Suprapubic skin (tissue), 4 donors: ENCODE results near the gene SASH1. TPM values are rescaled to one million over a fixed set of nuclear protein-coding genes. Genes with fewer than 3 reads are reported as not detected.
A peak's percentile ranks its signal among the peaks of the same experiment; 100 is the strongest.

Experiments
- DNase-seq, 2 donors: peaks; one replicate each; pipeline ENCODE4 v3.0.0-alpha.2; 2019; ENCODE audit warnings: low spot score in 2 of 2
- H3K27ac ChIP-seq: fragments of 200-600 bp; sonication (generic); one replicate; pipeline ENCODE4 v1.5.1; 2019
- H3K27me3 ChIP-seq: fragments of 200-600 bp; sonication (generic); one replicate; pipeline ENCODE4 v1.5.1; 2019
- H3K36me3 ChIP-seq: fragments of 200-600 bp; sonication (generic); one replicate; pipeline ENCODE4 v1.5.1; 2019
- H3K4me1 ChIP-seq: fragments of 200-600 bp; sonication (generic); one replicate; pipeline ENCODE4 v1.5.1; 2019
- H3K4me3 ChIP-seq: fragments of 200-600 bp; sonication (generic); one replicate; pipeline ENCODE4 v1.5.1; 2019; ENCODE audit warnings: mild to moderate bottlenecking
- H3K9me3 ChIP-seq: fragments of 200-600 bp; sonication (generic); one replicate; pipeline ENCODE4 v1.5.1; 2019
- CTCF ChIP-seq, 2 donors: fragments of 200-600 bp in 1 of 2; fragments of 450-650 bp in 1 of 2; sonication (generic) in 1 of 2; IDR thresholded peaks; one replicate each; pipeline ENCODE4 v1.5.1; 2016 to 2019; ENCODE audit warnings: antibody characterized with exemption in 2 of 2, mild to moderate bottlenecking in 1 of 2, moderate library complexity in 1 of 2
- EP300 ChIP-seq: sonication (generic); formaldehyde crosslinking; IDR thresholded peaks from one replicate; pipeline ENCODE4 v1.6.1; 2017; ENCODE audit warnings: antibody characterized with exemption
- POLR2A ChIP-seq, 2 donors: fragments of 450-650 bp; IDR thresholded peaks; one replicate each; pipeline ENCODE4 v1.6.1; 2017; ENCODE audit warnings: antibody characterized with exemption in 2 of 2, mild to moderate bottlenecking in 2 of 2, moderate library complexity in 2 of 2
- POLR2AphosphoS5 ChIP-seq, 3 donors: sonication (generic); formaldehyde crosslinking; IDR thresholded peaks; one replicate each; pipeline ENCODE4 v1.6.1; 2017; ENCODE audit warnings: antibody characterized with exemption in 3 of 3
- WGBS: methylation state at CpG from one replicate; pipeline ENCODE4 v1.1.5; 2018; 5-methylcytosine and 5-hydroxymethylcytosine counted together
- total RNA-seq, 4 donors: library from RNA; depleted of rRNA; stranded (reverse); fragments of >200 nt; gene quantifications; one replicate each; pipeline ENCODE4 v1.1.0, GENCODE V29; 2016

Gene SASH1
- total RNA-seq, 4 donors from 2014 or later = 59.1 to 139 (median 77.1) TPM

GRCh38 chr6:148343047-148343782 is 577 bp downstream of the SASH1 start:
- 2% methylated on average over 15 of the region's 34 CpGs for WGBS
- Histone ChIP-seq H3K9me3 (no peaks in the 10 kb centered on the region), H3K27me3 (no peaks in the 10 kb centered on the region), H3K27ac (peak overlapping the region; percentile 92), H3K4me1 (peaks cover 42% of the 10 kb centered on the region), H3K4me3 (peak overlapping the region; percentile 83), H3K36me3 (no peaks in the 10 kb centered on the region)
- DNase-seq = no peak
- TF ChIP-seq CTCF (IDR thresholded peaks at IDR 0.05) (no peak), EP300 (no peak)

GRCh38 chr6:148345176-148345575 is 2.5 kb downstream of the SASH1 start:
- Histone ChIP-seq H3K27ac (peak overlapping the region; percentile 28), H3K4me1 (peaks cover 42% of the 10 kb centered on the region), H3K9me3 (no peaks in the 10 kb centered on the region), H3K4me3 (peak overlapping the region; percentile 83), H3K36me3 (no peaks in the 10 kb centered on the region), H3K27me3 (no peaks in the 10 kb centered on the region)
- no peak for TF ChIP-seq POLR2AphosphoS5 (IDR thresholded peaks at IDR 0.05)
- no peak for TF ChIP-seq CTCF (IDR thresholded peaks at IDR 0.05)
- no peak for TF ChIP-seq EP300
- TF ChIP-seq POLR2A (IDR thresholded peaks at IDR 0.05) = no peak
- DNase-seq = no peak
- WGBS = 25% methylated on average over 1 of the region's 1 CpG

GRCh38 chr6:148345578-148345977 is 2.9 kb downstream of the SASH1 start:
- peak overlapping the region; percentile 83 for H3K4me3 ChIP-seq
- peak overlapping the region; percentile 28 for H3K27ac ChIP-seq
- H3K4me1 ChIP-seq = peaks cover 42% of the 10 kb centered on the region
- TF ChIP-seq POLR2AphosphoS5 (IDR thresholded peaks at IDR 0.05) (no peak), POLR2A (IDR thresholded peaks at IDR 0.05) (no peak), EP300 (no peak), CTCF (IDR thresholded peaks at IDR 0.05) (no peak)
- no peaks in the 10 kb centered on the region for H3K36me3 ChIP-seq
- DNase-seq = no peak
- H3K9me3 ChIP-seq = no peaks in the 10 kb centered on the region
- no peaks in the 10 kb centered on the region for H3K27me3 ChIP-seq
- whole genome bisulfite sequencing = 59% methylated on average over 4 of the region's 4 CpGs

- Histone ChIP-seq H3K36me3 (no peaks in the 10 kb centered on the region), H3K4me1 (peaks cover 42% of the 10 kb centered on the region), H3K27ac (no peak overlapping the region), H3K4me3 (no peak overlapping the region), H3K9me3 (no peaks in the 10 kb centered on the region), H3K27me3 (no peaks in the 10 kb centered on the region)
- TF ChIP-seq POLR2AphosphoS5 (IDR thresholded peaks at IDR 0.05) (no peak), POLR2A (IDR thresholded peaks at IDR 0.05) (no peak), CTCF (IDR thresholded peaks at IDR 0.05) (no peak), EP300 (no peak)
- no peak for DNase-seq
- WGBS = 64% methylated on average over 6 of the region's 6 CpGs
Measured at GRCh38 chr6:148346681-148347440, 4.2 kb downstream of the SASH1 start.

GRCh38 chr6:148347441-148348054 is 4.9 kb downstream of the SASH1 start:
- Histone ChIP-seq H3K27ac (no peak overlapping the region), H3K4me3 (no peak overlapping the region), H3K9me3 (no peaks in the 10 kb centered on the region), H3K27me3 (no peaks in the 10 kb centered on the region), H3K4me1 (peaks cover 39% of the 10 kb centered on the region), H3K36me3 (no peaks in the 10 kb centered on the region)
- TF ChIP-seq EP300 = no peak
- no peak for TF ChIP-seq CTCF (IDR thresholded peaks at IDR 0.05)
- no peak for TF ChIP-seq POLR2A (IDR thresholded peaks at IDR 0.05)
- no peak for TF ChIP-seq POLR2AphosphoS5 (IDR thresholded peaks at IDR 0.05)
- DNase-seq = no peak
- 49% methylated on average over 4 of the region's 4 CpGs for WGBS
